Measurements from ENCODE around the gene TRIM17. TPM values are rescaled to one million over a fixed set of nuclear protein-coding genes. Genes with fewer than 3 reads are reported as not detected.
A peak's percentile ranks its signal among the peaks of the same experiment; 100 is the strongest.

TRIM17 gene
- polyA plus RNA-seq, 1 donor (not counting 4 experiments of a cell fraction or from before 2014, with no cell fraction given) = 0.24 TPM

DNA sequence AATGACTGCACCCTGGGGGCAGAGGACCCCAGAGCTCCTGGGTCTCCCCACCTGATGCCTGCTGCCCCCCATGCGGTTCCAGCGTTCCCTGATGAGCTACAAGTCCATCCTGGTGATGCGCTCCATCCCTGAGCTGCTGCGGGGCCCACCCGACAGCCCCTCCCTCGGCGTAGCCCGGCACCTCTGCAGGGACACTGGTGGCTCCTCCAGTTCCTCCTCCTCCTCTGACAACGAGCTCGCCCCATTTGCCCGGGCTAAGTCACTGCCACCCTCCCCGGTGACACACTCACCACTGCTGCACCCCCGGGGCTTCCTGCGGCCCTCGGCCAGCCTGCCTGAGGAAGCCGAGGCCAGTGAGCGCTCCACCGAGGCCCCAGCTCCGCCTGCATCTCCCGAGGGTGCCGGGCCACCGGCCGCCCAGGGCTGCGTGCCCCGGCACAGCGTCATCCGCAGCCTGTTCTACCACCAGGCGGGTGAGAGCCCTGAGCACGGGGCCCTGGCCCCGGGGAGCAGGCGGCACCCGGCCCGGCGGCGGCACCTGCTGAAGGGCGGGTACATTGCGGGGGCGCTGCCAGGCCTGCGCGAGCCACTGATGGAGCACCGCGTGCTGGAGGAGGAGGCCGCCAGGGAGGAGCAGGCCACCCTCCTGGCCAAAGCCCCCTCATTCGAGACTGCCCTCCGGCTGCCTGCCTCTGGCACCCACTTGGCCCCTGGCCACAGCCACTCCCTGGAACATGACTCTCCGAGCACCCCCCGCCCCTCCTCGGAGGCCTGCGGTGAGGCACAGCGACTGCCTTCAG lies 45.5 kb downstream of the TRIM17 start:
- no peaks in the 10 kb centered on the region for H3K9me3 ChIP-seq (ENCODE audit: control insufficient read depth, low read depth, low read length)
- H3K79me2 ChIP-seq (ENCODE audit: control insufficient read depth, insufficient read depth, low read length) = no peaks in the 10 kb centered on the region
- H3K4me1 ChIP-seq (ENCODE audit: control insufficient read depth, extremely low read depth, insufficient read depth, low read length) = no peaks in the 10 kb centered on the region
- no peak overlapping the region for H3K9ac ChIP-seq (ENCODE audit: control insufficient read depth, extremely low read depth, insufficient read depth, low read length)
- H4K20me1 ChIP-seq (ENCODE audit: control insufficient read depth, extremely low read depth, insufficient read depth, low read length) = peaks cover 2% of the 10 kb centered on the region
- no peak overlapping the region for H3K4me3 ChIP-seq (ENCODE audit: control insufficient read depth in 2 of 3, extremely low read depth in 1 of 3, insufficient read depth in 2 of 3, low read depth in 1 of 3, low read length in 3 of 3)
- no peaks in the 10 kb centered on the region for H3K9me1 ChIP-seq (ENCODE audit: control insufficient read depth, extremely low read depth, insufficient read depth, low read length)
- H3K4me2 ChIP-seq (ENCODE audit: control insufficient read depth, extremely low read depth, insufficient read depth, low read depth, low read length) = no peak overlapping the region
- TF ChIP-seq EZH2 (IDR thresholded peaks at IDR 0.05; ENCODE audit: low read length) = no peak
- TF ChIP-seq, protein P1, sequence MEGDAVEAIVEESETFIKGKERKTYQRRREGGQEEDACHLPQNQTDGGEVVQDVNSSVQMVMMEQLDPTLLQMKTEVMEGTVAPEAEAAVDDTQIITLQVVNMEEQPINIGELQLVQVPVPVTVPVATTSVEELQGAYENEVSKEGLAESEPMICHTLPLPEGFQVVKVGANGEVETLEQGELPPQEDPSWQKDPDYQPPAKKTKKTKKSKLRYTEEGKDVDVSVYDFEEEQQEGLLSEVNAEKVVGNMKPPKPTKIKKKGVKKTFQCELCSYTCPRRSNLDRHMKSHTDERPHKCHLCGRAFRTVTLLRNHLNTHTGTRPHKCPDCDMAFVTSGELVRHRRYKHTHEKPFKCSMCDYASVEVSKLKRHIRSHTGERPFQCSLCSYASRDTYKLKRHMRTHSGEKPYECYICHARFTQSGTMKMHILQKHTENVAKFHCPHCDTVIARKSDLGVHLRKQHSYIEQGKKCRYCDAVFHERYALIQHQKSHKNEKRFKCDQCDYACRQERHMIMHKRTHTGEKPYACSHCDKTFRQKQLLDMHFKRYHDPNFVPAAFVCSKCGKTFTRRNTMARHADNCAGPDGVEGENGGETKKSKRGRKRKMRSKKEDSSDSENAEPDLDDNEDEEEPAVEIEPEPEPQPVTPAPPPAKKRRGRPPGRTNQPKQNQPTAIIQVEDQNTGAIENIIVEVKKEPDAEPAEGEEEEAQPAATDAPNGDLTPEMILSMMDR (optimal IDR thresholded peaks at IDR 0.05 in 1 of 3, IDR thresholded peaks at IDR 0.05 in 1 of 3, conservative IDR thresholded peaks at IDR 0.05 in 1 of 3; ENCODE audit: extremely low read depth in 1 of 3, insufficient read depth in 2 of 3, low read length in 3 of 3) = peak in 1 of 3 experiments; percentile 2
- DNase-seq (ENCODE audit: low read depth, low spot score) (no peak), FAIRE-seq (no peak)
- dilution Hi-C loops (cut with MboI; ENCODE audit: extremely low pct_ligation_motif_present, low sequenced_read_pairs) = no loop called here
- no peaks in the 10 kb centered on the region for H3K36me3 ChIP-seq (ENCODE audit: control insufficient read depth in 2 of 2, extremely low read depth in 1 of 2, insufficient read depth in 2 of 2, low read length in 2 of 2)
- H3K27ac ChIP-seq (ENCODE audit: control insufficient read depth, insufficient read depth, low read length) = no peak overlapping the region
- no peak overlapping the region for H2AFZ ChIP-seq (ENCODE audit: control insufficient read depth, low read length)
- peaks cover 26% of the 10 kb centered on the region for H3K27me3 ChIP-seq (ENCODE audit: control insufficient read depth, extremely low read depth, insufficient read depth, low read length)

DNA sequence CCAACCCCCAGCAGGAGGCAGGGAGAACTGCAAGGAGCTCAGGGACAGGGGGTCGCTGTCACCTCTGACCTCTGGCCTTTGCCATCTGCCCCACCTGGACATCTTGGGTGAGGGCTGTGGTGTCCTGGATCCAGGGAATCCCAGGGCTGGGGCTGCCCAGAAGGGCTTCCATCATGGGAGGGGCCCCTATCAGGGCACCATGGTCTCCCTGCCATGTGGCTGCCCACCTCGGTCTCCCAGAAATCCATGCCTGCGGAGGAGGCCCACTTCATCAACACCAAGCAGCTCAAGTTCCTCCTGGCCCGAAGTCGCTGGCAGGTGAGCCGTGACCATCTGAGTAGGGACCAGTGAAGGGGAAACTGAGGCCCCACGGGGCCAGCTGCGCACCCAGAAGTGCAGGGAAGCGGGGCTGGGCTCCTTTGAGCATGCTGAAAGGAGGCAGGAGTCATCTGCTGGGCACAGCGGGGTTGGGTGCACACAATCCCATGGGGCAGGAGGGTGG lies 46.2 kb downstream of the TRIM17 start:
- Histone ChIP-seq H4K20me1 (ENCODE audit: control insufficient read depth, extremely low read depth, insufficient read depth, low read length) (peaks cover 2% of the 10 kb centered on the region), H3K9me1 (ENCODE audit: control insufficient read depth, extremely low read depth, insufficient read depth, low read length) (no peaks in the 10 kb centered on the region), H3K4me1 (ENCODE audit: control insufficient read depth, extremely low read depth, insufficient read depth, low read length) (no peaks in the 10 kb centered on the region), H3K4me3 (ENCODE audit: control insufficient read depth in 2 of 3, extremely low read depth in 1 of 3, insufficient read depth in 2 of 3, low read depth in 1 of 3, low read length in 3 of 3) (no peak overlapping the region), H3K27me3 (ENCODE audit: control insufficient read depth, extremely low read depth, insufficient read depth, low read length) (peaks cover 26% of the 10 kb centered on the region), H3K36me3 (ENCODE audit: control insufficient read depth in 2 of 2, extremely low read depth in 1 of 2, insufficient read depth in 2 of 2, low read length in 2 of 2) (no peaks in the 10 kb centered on the region), H3K79me2 (ENCODE audit: control insufficient read depth, insufficient read depth, low read length) (no peaks in the 10 kb centered on the region), H3K27ac (ENCODE audit: control insufficient read depth, insufficient read depth, low read length) (no peak overlapping the region), H3K4me2 (ENCODE audit: control insufficient read depth, extremely low read depth, insufficient read depth, low read depth, low read length) (no peak overlapping the region), H3K9me3 (ENCODE audit: control insufficient read depth, low read depth, low read length) (no peaks in the 10 kb centered on the region), H3K9ac (ENCODE audit: control insufficient read depth, extremely low read depth, insufficient read depth, low read length) (no peak overlapping the region), H2AFZ (ENCODE audit: control insufficient read depth, low read length) (no peak overlapping the region)
- DNase-seq (ENCODE audit: low read depth, low spot score) (no peak), FAIRE-seq (no peak)
- TF ChIP-seq EZH2 (IDR thresholded peaks at IDR 0.05; ENCODE audit: low read length) = no peak
- TF ChIP-seq, protein P1 (optimal IDR thresholded peaks at IDR 0.05 in 1 of 3, IDR thresholded peaks at IDR 0.05 in 1 of 3, conservative IDR thresholded peaks at IDR 0.05 in 1 of 3; ENCODE audit: extremely low read depth in 1 of 3, insufficient read depth in 2 of 3, low read length in 3 of 3) = no peak
- dilution Hi-C loops (cut with MboI; ENCODE audit: extremely low pct_ligation_motif_present, low sequenced_read_pairs) = no loop called here
